SU-DHL-6 (cell line): ENCODE results near the gene IMP3.

ENCODE experiments used
- CTCF ChIP-seq: fragments of 200-600 bp; sonication (generic); IDR thresholded peaks from one replicate; pipeline ENCODE4 v1.5.1; 2017; ENCODE audit warnings: antibody characterized with exemption, mild to moderate bottlenecking, low read length, moderate library complexity; ENCODE audit not compliant: insufficient read depth, poor library complexity, severe bottlenecking
- EZH2phosphoT487 ChIP-seq: fragments of 200-600 bp; sonication (generic), shearing (Covaris generic); conservative IDR thresholded peaks from 2 replicates; pipeline ENCODE4 v1.6.1; 2018; ENCODE audit warnings: mild to moderate bottlenecking, antibody characterized with exemption, low read length, moderate library complexity, mixed read lengths

- TF ChIP-seq CTCF = no peak
- TF ChIP-seq EZH2phosphoT487 = no peak
Measured at GRCh38 chr15:75631935-75632334, 8.1 kb downstream of the IMP3 start.
